ENCODE results near the gene SIRT2. TPM values are rescaled to one million over a fixed set of nuclear protein-coding genes. Genes with fewer than 3 reads are reported as not detected.
A peak's percentile ranks its signal among the peaks of the same experiment; 100 is the strongest.

The SIRT2 gene
- polyA plus RNA-seq, 3 donors, result 57.5 to 65.9 (median 64.3) TPM

- H3K27me3 Mint-ChIP-seq (ENCODE audit: low read depth in 3 of 3), result no peaks in the 10 kb centered on the region
- Histone ChIP-seq H3K9ac (ENCODE audit: insufficient read depth, low read length, poor library complexity, severe bottlenecking) (no peak overlapping the region), H3K36me3 (replicated peaks in 1 of 2; ENCODE audit: control insufficient read depth in 1 of 2, insufficient read depth in 2 of 2, low read length in 2 of 2) (peaks cover 27 to 49% of the 10 kb centered on the region in 2 donors), H2AFZ (ENCODE audit: insufficient read depth, low read depth, low read length, poor library complexity, severe bottlenecking) (no peak overlapping the region), H3K4me2 (replicated peaks; ENCODE audit: extremely low read depth, low read length, poor library complexity, severe bottlenecking) (no peak overlapping the region), H4K20me1 (ENCODE audit: insufficient read depth, low read length) (no peaks in the 10 kb centered on the region), H3K9me3 (replicated peaks in 1 of 2; ENCODE audit: control insufficient read depth in 1 of 2, insufficient read depth in 1 of 2, low read length in 2 of 2) (no peaks in the 10 kb centered on the region), H3K27ac (ENCODE audit: low read depth in 1 of 2, low read length in 2 of 2) (no peak overlapping the region), H3K27me3 (ENCODE audit: control insufficient read depth in 2 of 2, insufficient read depth in 2 of 2, low read length in 2 of 2) (no peaks in the 10 kb centered on the region), H3K4me3 (replicated peaks in 1 of 3; ENCODE audit: low read depth in 2 of 3, low read length in 3 of 3) (no peak overlapping the region), H3K79me2 (ENCODE audit: insufficient read depth, low read length) (no peaks in the 10 kb centered on the region), H3K4me1 (ENCODE audit: control insufficient read depth in 1 of 2, insufficient read depth in 2 of 2, low read length in 2 of 2) (peaks cover 6 to 8% of the 10 kb centered on the region in 2 donors)
- intact Hi-C loops (cut with micrococcal nuclease), result no loop called here
- 100% methylated on average over 6 of the region's 9 CpGs for WGBS (ENCODE audit: insufficient coverage)
- no peak overlapping the region for H3K4me3 Mint-ChIP-seq
- H3K27ac Mint-ChIP-seq, result no peak overlapping the region
- peaks cover 27 to 68% of the 10 kb centered on the region in 2 donors for H3K36me3 Mint-ChIP-seq
- no peak for DNase-seq
- peaks cover 6% of the 10 kb centered on the region for H3K4me1 Mint-ChIP-seq
- TF ChIP-seq, protein P1, sequence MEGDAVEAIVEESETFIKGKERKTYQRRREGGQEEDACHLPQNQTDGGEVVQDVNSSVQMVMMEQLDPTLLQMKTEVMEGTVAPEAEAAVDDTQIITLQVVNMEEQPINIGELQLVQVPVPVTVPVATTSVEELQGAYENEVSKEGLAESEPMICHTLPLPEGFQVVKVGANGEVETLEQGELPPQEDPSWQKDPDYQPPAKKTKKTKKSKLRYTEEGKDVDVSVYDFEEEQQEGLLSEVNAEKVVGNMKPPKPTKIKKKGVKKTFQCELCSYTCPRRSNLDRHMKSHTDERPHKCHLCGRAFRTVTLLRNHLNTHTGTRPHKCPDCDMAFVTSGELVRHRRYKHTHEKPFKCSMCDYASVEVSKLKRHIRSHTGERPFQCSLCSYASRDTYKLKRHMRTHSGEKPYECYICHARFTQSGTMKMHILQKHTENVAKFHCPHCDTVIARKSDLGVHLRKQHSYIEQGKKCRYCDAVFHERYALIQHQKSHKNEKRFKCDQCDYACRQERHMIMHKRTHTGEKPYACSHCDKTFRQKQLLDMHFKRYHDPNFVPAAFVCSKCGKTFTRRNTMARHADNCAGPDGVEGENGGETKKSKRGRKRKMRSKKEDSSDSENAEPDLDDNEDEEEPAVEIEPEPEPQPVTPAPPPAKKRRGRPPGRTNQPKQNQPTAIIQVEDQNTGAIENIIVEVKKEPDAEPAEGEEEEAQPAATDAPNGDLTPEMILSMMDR (IDR thresholded peaks at IDR 0.05), result no peak
- peaks cover 0 to 2% (median 0%) of the 10 kb centered on the region in 7 donors for H3K9me3 Mint-ChIP-seq
Observed at GRCh38 chr19:38883286-38883685, 16.1 kb downstream of the SIRT2 start.

GRCh38 chr19:38880882-38881609 lies 18.4 kb downstream of the SIRT2 start:
- TF ChIP-seq, protein P1 (IDR thresholded peaks at IDR 0.05), result no peak
- Histone ChIP-seq H3K4me3 (replicated peaks in 1 of 3; ENCODE audit: low read depth in 2 of 3, low read length in 3 of 3) (no peak overlapping the region), H3K4me1 (ENCODE audit: control insufficient read depth in 1 of 2, insufficient read depth in 2 of 2, low read length in 2 of 2) (peaks cover 18 to 19% of the 10 kb centered on the region in 2 donors), H3K27ac (ENCODE audit: low read depth in 1 of 2, low read length in 2 of 2) (no peak overlapping the region), H3K4me2 (replicated peaks; ENCODE audit: extremely low read depth, low read length, poor library complexity, severe bottlenecking) (no peak overlapping the region), H3K9ac (ENCODE audit: insufficient read depth, low read length, poor library complexity, severe bottlenecking) (no peak overlapping the region), H3K9me3 (replicated peaks in 1 of 2; ENCODE audit: control insufficient read depth in 1 of 2, insufficient read depth in 1 of 2, low read length in 2 of 2) (no peaks in the 10 kb centered on the region), H3K36me3 (replicated peaks in 1 of 2; ENCODE audit: control insufficient read depth in 1 of 2, insufficient read depth in 2 of 2, low read length in 2 of 2) (peaks cover 25 to 39% of the 10 kb centered on the region in 2 donors), H4K20me1 (ENCODE audit: insufficient read depth, low read length) (no peaks in the 10 kb centered on the region), H3K79me2 (ENCODE audit: insufficient read depth, low read length) (no peaks in the 10 kb centered on the region), H3K27me3 (ENCODE audit: control insufficient read depth in 2 of 2, insufficient read depth in 2 of 2, low read length in 2 of 2) (no peaks in the 10 kb centered on the region), H2AFZ (ENCODE audit: insufficient read depth, low read depth, low read length, poor library complexity, severe bottlenecking) (no peak overlapping the region)
- 97% methylated on average over 16 of the region's 19 CpGs for WGBS (ENCODE audit: insufficient coverage)
- Mint-ChIP-seq H3K36me3 (peaks cover 25 to 59% of the 10 kb centered on the region in 2 donors), H3K9me3 (peaks cover 0 to 2% (median 0%) of the 10 kb centered on the region in 7 donors), H3K27ac (peak overlapping the region in 1 of 7 donors; percentile 23), H3K4me1 (peaks cover 16% of the 10 kb centered on the region), H3K4me3 (no peak overlapping the region), H3K27me3 (ENCODE audit: low read depth in 3 of 3) (no peaks in the 10 kb centered on the region)
- intact Hi-C loops (cut with micrococcal nuclease), result no loop called here
- no peak for DNase-seq
